Muscle of leg (tissue), 11 donors: ENCODE measurements around the gene XYLT2. TPM values are rescaled to one million over a fixed set of nuclear protein-coding genes. Genes with fewer than 3 reads are reported as not detected.
A peak's percentile ranks its signal among the peaks of the same experiment; 100 is the strongest.

Source experiments
- DNase-seq: peaks from one replicate; pipeline ENCODE4 v3.0.0; 2013
- H3K27ac ChIP-seq: one replicate; pipeline ENCODE4 v1.5.1; 2013; ENCODE audit warnings: mild to moderate bottlenecking, low read length, control low read depth
- H3K27me3 ChIP-seq: one replicate; pipeline ENCODE4 v1.6.1; 2013; ENCODE audit warnings: low read length; ENCODE audit not compliant: control insufficient read depth, insufficient read depth
- H3K36me3 ChIP-seq: one replicate; pipeline ENCODE4 v1.6.1; 2013; ENCODE audit warnings: low read length; ENCODE audit not compliant: control insufficient read depth, insufficient read depth
- H3K4me1 ChIP-seq: one replicate; pipeline ENCODE4 v1.6.1; 2013; ENCODE audit warnings: low read length; ENCODE audit not compliant: control insufficient read depth, insufficient read depth
- H3K4me3 ChIP-seq: one replicate; pipeline ENCODE4 v1.5.1; 2013; ENCODE audit warnings: low read length, control low read depth
- H3K9me3 ChIP-seq: replicated peaks from 2 replicates; pipeline ENCODE4 v1.6.1; 2013; ENCODE audit warnings: low read depth, low read length; ENCODE audit not compliant: control insufficient read depth
- WGBS: methylation state at CpG from one replicate; pipeline ENCODE4 v1.1.5; 2013; ENCODE audit warnings: missing lambda C conversion rate; ENCODE audit not compliant: insufficient coverage; 5-methylcytosine and 5-hydroxymethylcytosine counted together
- polyA plus RNA-seq, 8 donors: library from polyadenylated mRNA; unstranded; fragments of 120-200 nt; gene quantifications; one replicate each; pipeline versions ENCODE4 v1.2.1 to v1.2.3, GENCODE V29; 2013; ENCODE audit warnings: inconsistent platforms in 1 of 8, low replicate concordance in 1 of 8; ENCODE audit not compliant: insufficient read length in 8 of 8, insufficient read depth in 1 of 8
- total RNA-seq: library from RNA; stranded (reverse); fragments of 120-200 nt; gene quantifications from one replicate; pipeline ENCODE4 v1.2.4, GENCODE V29; 2013

The XYLT2 gene
- total and polyA plus RNA-seq, 9 donors, result 16.7 to 26.7 (median 22.6) TPM

GRCh38 chr17:50317121-50317520, 28.8 kb upstream of the XYLT2 start:
- H3K4me3 ChIP-seq, result no peak overlapping the region
- peak overlapping the region; percentile 1 for H3K27ac ChIP-seq
- no peaks in the 10 kb centered on the region for H3K9me3 ChIP-seq
- peaks cover 42% of the 10 kb centered on the region for H3K4me1 ChIP-seq
- no peaks in the 10 kb centered on the region for H3K36me3 ChIP-seq
- WGBS, result 83% methylated on average over 1 of the region's 2 CpGs
- DNase-seq, result no peak
- H3K27me3 ChIP-seq, result peaks cover 8% of the 10 kb centered on the region

DNA sequence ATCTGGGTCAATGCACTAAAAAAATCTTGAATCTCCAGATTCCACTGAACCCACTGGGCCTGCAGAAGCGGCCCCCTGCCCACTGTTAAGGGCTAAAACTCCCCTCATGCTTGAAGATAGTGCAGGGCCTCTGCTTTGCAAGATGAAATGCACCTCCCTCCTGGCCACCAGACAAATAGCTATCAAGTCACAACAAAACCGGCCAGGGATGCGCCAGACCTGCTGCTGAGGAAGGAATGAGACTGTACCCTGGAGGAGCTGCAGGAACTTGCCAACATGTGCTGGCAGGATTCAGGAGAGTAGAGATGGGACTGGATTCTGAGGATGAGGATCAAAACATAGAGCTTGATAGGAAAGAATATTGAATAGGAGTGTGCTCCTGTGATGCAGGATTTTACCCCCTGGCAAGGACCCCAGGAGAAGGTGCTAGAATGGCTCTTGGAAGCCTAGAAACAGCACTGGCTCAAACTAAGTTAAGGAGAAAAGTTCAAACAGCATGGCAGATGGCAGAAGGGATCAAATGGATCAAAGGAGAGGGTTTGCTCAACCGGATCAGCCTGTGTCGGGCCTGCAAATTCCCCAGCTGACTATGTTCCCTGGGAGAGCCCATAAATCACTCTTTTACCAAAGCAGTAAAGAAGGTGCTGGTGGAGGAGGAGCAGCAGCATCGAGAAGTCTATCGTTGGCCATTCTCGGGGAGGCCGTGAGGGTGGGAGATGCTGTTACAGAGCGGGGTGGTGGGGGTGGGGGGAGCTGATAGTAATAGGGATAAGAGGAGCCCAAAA, 27.2 kb upstream of the XYLT2 start:
- Histone ChIP-seq H3K9me3 (no peaks in the 10 kb centered on the region), H3K4me1 (peaks cover 42% of the 10 kb centered on the region), H3K27me3 (peaks cover 8% of the 10 kb centered on the region), H3K27ac (peak overlapping the region; percentile 83), H3K4me3 (no peak overlapping the region), H3K36me3 (no peaks in the 10 kb centered on the region)
- peak; percentile 66 for DNase-seq
- WGBS, result 24% methylated on average over 9 of the region's 10 CpGs

- Histone ChIP-seq H3K27me3 (peaks cover 8% of the 10 kb centered on the region), H3K4me3 (no peak overlapping the region), H3K36me3 (no peaks in the 10 kb centered on the region), H3K27ac (peak overlapping the region; percentile 83), H3K9me3 (no peaks in the 10 kb centered on the region), H3K4me1 (peaks cover 41% of the 10 kb centered on the region)
- 45% methylated on average over 7 of the region's 12 CpGs for WGBS
- DNase-seq, result peak; percentile 51
Observed at GRCh38 chr17:50319306-50320004, 26.5 kb upstream of the XYLT2 start.

DNA sequence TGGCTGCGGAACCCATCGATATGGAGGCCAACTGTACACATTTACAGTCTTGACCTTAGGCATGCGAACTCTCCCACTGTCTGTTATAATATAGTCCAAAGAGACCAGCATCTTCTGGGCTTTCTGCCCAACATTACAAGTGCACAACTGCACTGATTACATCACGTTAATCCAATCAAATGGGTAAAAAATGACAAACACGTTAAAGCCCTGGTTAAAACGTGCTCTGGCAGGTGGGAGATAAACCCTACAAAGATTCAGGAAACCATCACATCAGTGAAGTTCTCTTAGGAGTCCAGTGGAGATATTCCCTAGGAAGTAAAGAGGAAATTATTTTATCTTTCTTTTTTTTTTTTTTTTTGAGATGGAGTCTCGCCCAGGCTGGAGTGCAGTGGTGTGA, 23.7 kb upstream of the XYLT2 start:
- no peaks in the 10 kb centered on the region for H3K36me3 ChIP-seq
- WGBS, result no CpG with 5 or more reads among the region's 7 CpGs
- no peak overlapping the region for H3K27ac ChIP-seq
- H3K27me3 ChIP-seq, result peaks cover 6% of the 10 kb centered on the region
- DNase-seq, result peak; percentile 44
- H3K9me3 ChIP-seq, result no peaks in the 10 kb centered on the region
- peaks cover 32% of the 10 kb centered on the region for H3K4me1 ChIP-seq
- no peak overlapping the region for H3K4me3 ChIP-seq

DNA sequence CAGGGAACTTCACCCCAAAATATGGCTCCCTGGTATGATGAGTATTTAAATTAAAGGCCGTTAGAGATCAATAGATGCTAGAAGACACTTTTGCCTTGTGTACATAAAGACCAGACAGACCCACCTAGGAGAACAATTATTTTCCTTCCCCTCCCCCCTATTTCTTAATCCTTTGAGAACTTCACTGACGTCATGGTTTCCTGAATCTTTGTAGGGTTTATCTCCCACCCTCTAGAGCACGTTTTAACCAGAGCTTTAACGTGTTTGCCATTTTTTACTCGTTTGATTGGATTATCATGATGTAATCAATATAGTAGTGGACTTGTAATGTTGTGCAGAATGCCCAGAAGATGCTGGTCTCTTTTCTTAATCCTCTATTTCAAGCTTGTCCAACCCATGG, 22.9 kb upstream of the XYLT2 start:
- DNase-seq, result no peak
- H3K4me1 ChIP-seq, result peaks cover 28% of the 10 kb centered on the region
- WGBS, result no CpG with 5 or more reads among the region's 5 CpGs
- peaks cover 4% of the 10 kb centered on the region for H3K27me3 ChIP-seq
- no peak overlapping the region for H3K4me3 ChIP-seq
- no peak overlapping the region for H3K27ac ChIP-seq
- no peaks in the 10 kb centered on the region for H3K36me3 ChIP-seq
- no peaks in the 10 kb centered on the region for H3K9me3 ChIP-seq

- no peak overlapping the region for H3K27ac ChIP-seq
- DNase-seq, result no peak
- peaks cover 33% of the 10 kb centered on the region for H3K4me1 ChIP-seq
- H3K27me3 ChIP-seq, result no peaks in the 10 kb centered on the region
- H3K36me3 ChIP-seq, result no peaks in the 10 kb centered on the region
- H3K9me3 ChIP-seq, result no peaks in the 10 kb centered on the region
- 11% methylated on average over 3 of the region's 4 CpGs for WGBS
- no peak overlapping the region for H3K4me3 ChIP-seq
Observed at GRCh38 chr17:50325906-50326305, 20.0 kb upstream of the XYLT2 start.

- no peak for DNase-seq
Observed at GRCh38 chr17:50326831-50327364, 19.0 kb upstream of the XYLT2 start.

DNA sequence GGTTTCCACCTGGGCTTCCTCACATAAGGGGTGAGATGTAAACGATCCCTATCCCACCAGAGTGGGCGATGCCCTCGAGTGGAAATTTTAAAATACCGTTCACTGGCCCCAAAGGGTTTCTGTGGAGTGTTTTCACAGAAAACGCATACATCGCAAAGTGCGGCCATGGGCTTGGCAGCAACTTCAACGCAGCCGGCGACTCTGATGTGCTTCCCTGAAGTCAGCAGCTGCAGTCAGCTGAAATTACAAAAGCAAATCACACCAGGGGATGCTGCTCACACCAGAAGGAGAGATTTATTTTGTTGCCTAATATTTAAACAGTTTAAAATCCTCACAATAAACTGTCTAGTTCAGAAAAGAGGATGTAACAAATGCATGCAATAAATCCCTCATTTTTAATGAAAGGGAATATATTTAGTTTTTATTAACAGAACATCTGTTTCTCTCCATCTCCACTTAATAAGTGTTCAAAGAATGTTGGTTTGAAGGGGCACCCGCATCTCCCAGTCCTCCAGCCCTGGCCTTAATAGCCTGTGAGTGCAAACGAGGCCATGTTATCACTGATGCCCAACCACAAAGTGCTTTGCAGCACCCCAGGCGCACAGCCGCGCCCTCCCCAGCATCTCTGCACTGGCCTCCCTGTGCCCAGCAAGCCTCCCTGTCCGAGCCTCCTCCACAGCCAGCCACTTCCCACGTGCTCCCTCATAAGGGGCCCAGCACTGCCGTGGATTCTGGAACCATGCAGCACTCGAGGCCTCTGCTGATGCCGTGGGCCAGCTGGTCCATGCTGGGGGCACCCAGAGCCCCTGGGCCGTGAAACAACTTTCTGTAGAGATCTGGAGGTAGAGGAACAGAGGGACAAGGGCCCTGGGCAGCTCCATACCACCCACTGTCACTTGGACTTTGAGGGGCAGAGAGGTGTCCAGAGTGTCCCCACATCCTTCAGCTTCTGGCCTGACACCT, 17.3 kb upstream of the XYLT2 start:
- Histone ChIP-seq H3K4me1 (peaks cover 36% of the 10 kb centered on the region), H3K36me3 (no peaks in the 10 kb centered on the region), H3K4me3 (no peak overlapping the region), H3K27me3 (peaks cover 2% of the 10 kb centered on the region), H3K9me3 (no peaks in the 10 kb centered on the region), H3K27ac (peak overlapping the region; percentile 73)
- DNase-seq, result peak; percentile 62
- 26% methylated on average over 16 of the region's 21 CpGs for WGBS

More at GRCh38 chr17:50326831-50327364, 19.0 kb upstream of the XYLT2 start:
- 74% methylated on average over 2 of the region's 9 CpGs for WGBS
- Histone ChIP-seq H3K36me3 (no peaks in the 10 kb centered on the region), H3K4me3 (no peak overlapping the region), H3K4me1 (peaks cover 37% of the 10 kb centered on the region), H3K27me3 (no peaks in the 10 kb centered on the region), H3K9me3 (no peaks in the 10 kb centered on the region), H3K27ac (no peak overlapping the region)

DNA sequence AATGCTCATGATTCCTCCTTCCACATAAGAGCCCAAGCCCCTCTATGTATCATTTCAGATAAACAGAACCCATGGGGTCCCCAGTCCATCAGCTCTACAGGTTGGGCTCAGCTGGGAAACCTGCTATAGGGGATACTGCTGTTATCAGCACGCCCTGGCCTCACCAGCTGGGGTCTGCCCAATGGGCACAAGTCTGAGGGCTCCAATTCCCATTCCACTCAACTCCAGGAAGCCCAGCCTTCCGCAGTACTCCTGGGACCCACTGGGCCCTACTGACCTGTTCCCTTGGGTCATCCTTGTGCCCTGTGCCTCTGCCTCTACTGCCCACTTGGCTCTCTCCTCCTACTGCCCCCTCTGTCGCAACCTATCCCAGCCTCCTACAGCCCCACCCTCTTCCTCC, 16.2 kb upstream of the XYLT2 start:
- WGBS, result 90% methylated on average over 1 of the region's 3 CpGs
- peak overlapping the region; percentile 71 for H3K27ac ChIP-seq

More for the DNA sequence above, 16.2 kb upstream of the XYLT2 start:
- no peaks in the 10 kb centered on the region for H3K36me3 ChIP-seq
- no peak for DNase-seq
- H3K27me3 ChIP-seq, result peaks cover 2% of the 10 kb centered on the region
- H3K4me3 ChIP-seq, result no peak overlapping the region
- H3K9me3 ChIP-seq, result no peaks in the 10 kb centered on the region
- peaks cover 36% of the 10 kb centered on the region for H3K4me1 ChIP-seq
